HG03196 (cell line): ENCODE data around the gene MBTPS1.
A peak's percentile ranks its signal among the peaks of the same experiment; 100 is the strongest.

ENCODE experiments used
- ATAC-seq: cut with Tn5 transposase; IDR thresholded peaks from one replicate; pipeline ENCODE4 v1.9.1; 2021; ENCODE audit not compliant: unreplicated experiment

MBTPS1 gene

GRCh38 chr16:84013787-84014569 lies 102.8 kb downstream of the MBTPS1 start:
- ATAC-seq, result peak; percentile 80

- no peak for ATAC-seq
Measured at GRCh38 chr16:84009282-84009681, 107.5 kb downstream of the MBTPS1 start.

- no peak for ATAC-seq
Measured at GRCh38 chr16:84007965-84008364, 108.8 kb downstream of the MBTPS1 start.

GRCh38 chr16:84007520-84007919 lies 109.2 kb downstream of the MBTPS1 start:
- ATAC-seq, result no peak

- no peak for ATAC-seq
Measured at GRCh38 chr16:84005391-84005790, 111.4 kb downstream of the MBTPS1 start.

GRCh38 chr16:84004442-84004841 lies 112.3 kb downstream of the MBTPS1 start:
- ATAC-seq, result no peak
